Keratinocyte (primary cell): ENCODE data around the gene MEP1A.

ENCODE experiments used
- EZH2 ChIP-seq: IDR thresholded peaks from one replicate; pipeline ENCODE4 v1.6.1; 2012; ENCODE audit warnings: inconsistent platforms, mild to moderate bottlenecking, low read length, moderate library complexity
- TF ChIP-seq, protein P1 (sequence below), 3 experiments: IDR thresholded peaks in 1 of 3; conservative IDR thresholded peaks in 1 of 3; optimal IDR thresholded peaks in 1 of 3; 2 replicates in 2 of 3; 3 replicates in 1 of 3; pipeline versions ENCODE3 to v1.5.1; 2011; ENCODE audit warnings: low read length in 3 of 3, mild to moderate bottlenecking in 3 of 3, moderate library complexity in 2 of 3, control low read depth in 1 of 3, inconsistent platforms in 1 of 3; ENCODE audit not compliant: insufficient read depth in 2 of 3; ENCODE audit errors: extremely low read depth in 1 of 3

DNA sequence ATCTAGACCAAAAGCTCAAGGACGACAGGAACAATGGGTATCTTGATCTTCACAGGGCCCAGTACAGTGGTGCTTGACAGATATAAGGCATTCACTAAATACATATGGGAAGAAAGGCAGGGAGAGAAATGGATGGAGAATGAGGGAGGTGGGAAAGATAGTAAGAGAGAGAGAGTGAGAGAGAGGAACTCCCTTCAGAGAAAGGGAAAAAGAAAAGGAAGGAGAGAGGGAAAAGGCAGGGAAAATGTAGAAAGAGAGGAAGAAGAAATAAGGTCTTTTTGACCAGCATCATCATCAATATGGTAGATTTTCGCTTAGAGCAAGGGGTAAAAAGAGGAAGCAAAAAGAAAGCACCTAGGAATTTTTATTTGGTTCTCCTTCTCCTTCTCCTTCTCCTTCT is 47.2 kb upstream of the MEP1A start:
- TF ChIP-seq, protein P1, sequence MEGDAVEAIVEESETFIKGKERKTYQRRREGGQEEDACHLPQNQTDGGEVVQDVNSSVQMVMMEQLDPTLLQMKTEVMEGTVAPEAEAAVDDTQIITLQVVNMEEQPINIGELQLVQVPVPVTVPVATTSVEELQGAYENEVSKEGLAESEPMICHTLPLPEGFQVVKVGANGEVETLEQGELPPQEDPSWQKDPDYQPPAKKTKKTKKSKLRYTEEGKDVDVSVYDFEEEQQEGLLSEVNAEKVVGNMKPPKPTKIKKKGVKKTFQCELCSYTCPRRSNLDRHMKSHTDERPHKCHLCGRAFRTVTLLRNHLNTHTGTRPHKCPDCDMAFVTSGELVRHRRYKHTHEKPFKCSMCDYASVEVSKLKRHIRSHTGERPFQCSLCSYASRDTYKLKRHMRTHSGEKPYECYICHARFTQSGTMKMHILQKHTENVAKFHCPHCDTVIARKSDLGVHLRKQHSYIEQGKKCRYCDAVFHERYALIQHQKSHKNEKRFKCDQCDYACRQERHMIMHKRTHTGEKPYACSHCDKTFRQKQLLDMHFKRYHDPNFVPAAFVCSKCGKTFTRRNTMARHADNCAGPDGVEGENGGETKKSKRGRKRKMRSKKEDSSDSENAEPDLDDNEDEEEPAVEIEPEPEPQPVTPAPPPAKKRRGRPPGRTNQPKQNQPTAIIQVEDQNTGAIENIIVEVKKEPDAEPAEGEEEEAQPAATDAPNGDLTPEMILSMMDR (optimal IDR thresholded peaks at IDR 0.05 in 1 of 3, IDR thresholded peaks at IDR 0.05 in 1 of 3, conservative IDR thresholded peaks at IDR 0.05 in 1 of 3; ENCODE audit: extremely low read depth in 1 of 3, insufficient read depth in 2 of 3, low read length in 3 of 3), result no peak
- TF ChIP-seq EZH2, result no peak
